Esophagus squamous epithelium (tissue), 5 donors: ENCODE results near the gene CROCC. TPM values are rescaled to one million over a fixed set of nuclear protein-coding genes. Genes with fewer than 3 reads are reported as not detected.

ENCODE experiments used
- DNase-seq: peaks from one replicate; lab custom pipeline; 2025; lab: John Stamatoyannopoulos, UW
- H3K27ac ChIP-seq, 4 donors: fragments of 200-600 bp; sonication (generic); one replicate each; pipeline ENCODE4 v1.5.1; 2016 to 2019; ENCODE audit warnings: mild to moderate bottlenecking in 1 of 4
- H3K27me3 ChIP-seq, 4 donors: fragments of 200-600 bp; sonication (generic); 1 replicate in 3 of 4; 2 replicates in 1 of 4; pipeline versions ENCODE4 v1.5.1 to v1.6.0; 2017 to 2021; ENCODE audit warnings: antibody characterized with exemption in 1 of 4
- H3K36me3 ChIP-seq, 3 donors: fragments of 200-600 bp; sonication (generic); one replicate each; pipeline ENCODE4 v1.5.1; 2016 to 2019
- H3K4me1 ChIP-seq, 3 donors: fragments of 200-600 bp; sonication (generic); one replicate each; pipeline ENCODE4 v1.5.1; 2017 to 2019
- H3K4me3 ChIP-seq, 4 donors: fragments of 200-600 bp; sonication (generic); 1 replicate in 3 of 4; 2 replicates in 1 of 4; pipeline ENCODE4 v1.5.1; 2016 to 2019; ENCODE audit warnings: mild to moderate bottlenecking in 2 of 4, moderate library complexity in 1 of 4
- H3K9me3 ChIP-seq, 3 donors: fragments of 200-600 bp; sonication (generic); one replicate each; pipeline ENCODE4 v1.5.1; 2016 to 2019
- CTCF ChIP-seq, 6 experiments: fragments of 450-650 bp in 4 of 6; fragments of 200-600 bp in 2 of 6; sonication (generic) in 2 of 6; IDR thresholded peaks; one replicate each; pipeline ENCODE4 v1.5.1; 2016 to 2019; ENCODE audit warnings: antibody characterized with exemption in 6 of 6, mild to moderate bottlenecking in 4 of 6, moderate library complexity in 4 of 6
- POLR2A ChIP-seq, 4 donors: fragments of 450-650 bp; IDR thresholded peaks; one replicate each; pipeline ENCODE4 v1.6.1; 2017; ENCODE audit warnings: antibody characterized with exemption in 4 of 4, mild to moderate bottlenecking in 4 of 4, moderate library complexity in 3 of 4
- WGBS, 2 donors: methylation state at CpG; one replicate each; pipeline ENCODE4 v1.1.5; 2018; 5-methylcytosine and 5-hydroxymethylcytosine counted together
- intact Hi-C: fragments of 100-400 bp; cut with DNase I; formaldehyde crosslinking; loops from one replicate; pipeline ENCODE4 v1.15.0; 2022
- total RNA-seq, 4 donors: library from RNA; depleted of rRNA; stranded (reverse); fragments of >200 nt; gene quantifications; one replicate each; pipeline ENCODE4 v1.1.0, GENCODE V29; 2016
- donor health status: DM: yes; HTN: yes; CAD: no.

CROCC gene
- total RNA-seq, 4 donors from 2014 or later, result 8.5 to 43.1 (median 30.2) TPM

- intact Hi-C loops, result no loop called here
- no peak for DNase-seq
- Histone ChIP-seq H3K27me3 (no peaks in the 10 kb centered on the region), H3K4me1 (peaks cover 30 to 70% (median 42%) of the 10 kb centered on the region in 3 donors), H3K27ac (peak overlapping the region in 3 of 4 donors; percentile 81 to 87 (median 85)), H3K9me3 (no peaks in the 10 kb centered on the region), H3K4me3 (no peak overlapping the region), H3K36me3 (peaks cover 0 to 7% (median 0%) of the 10 kb centered on the region in 3 donors)
- TF ChIP-seq CTCF (IDR thresholded peaks at IDR 0.05), result no peak
- no peak for TF ChIP-seq POLR2A (IDR thresholded peaks at IDR 0.05)
- WGBS, 2 donors, result 76 to 78% methylated on average over 22 to 23 of the region's 23 CpGs
Measured at GRCh38 chr1:16924216-16924918, 2.6 kb downstream of the CROCC start.

GRCh38 chr1:16924919-16925477 lies 3.3 kb downstream of the CROCC start:
- no peak for DNase-seq
- Histone ChIP-seq H3K27ac (peak overlapping the region; percentile 77 to 87 (median 83)), H3K9me3 (no peaks in the 10 kb centered on the region), H3K36me3 (peaks cover 0 to 12% (median 0%) of the 10 kb centered on the region in 3 donors), H3K4me1 (peaks cover 32 to 76% (median 49%) of the 10 kb centered on the region in 3 donors), H3K4me3 (no peak overlapping the region), H3K27me3 (no peaks in the 10 kb centered on the region)
- intact Hi-C loops, result no loop called here
- 64 to 78% methylated on average over 12 to 13 of the region's 13 CpGs for WGBS, 2 donors
- TF ChIP-seq CTCF (IDR thresholded peaks at IDR 0.05) (peak in 1 of 6 experiments; percentile 34), POLR2A (IDR thresholded peaks at IDR 0.05) (no peak)

- H3K27ac ChIP-seq, result peak overlapping the region; percentile 77 to 87 (median 83)
- no peak for DNase-seq
- H3K4me1 ChIP-seq, result peaks cover 34 to 85% (median 49%) of the 10 kb centered on the region in 3 donors
- no peaks in the 10 kb centered on the region for H3K27me3 ChIP-seq
- no peak overlapping the region for H3K4me3 ChIP-seq
- H3K9me3 ChIP-seq, result no peaks in the 10 kb centered on the region
- 51 to 55% methylated on average over 10 to 12 of the region's 13 CpGs for WGBS, 2 donors
- TF ChIP-seq CTCF (IDR thresholded peaks at IDR 0.05), result no peak
- no peak for TF ChIP-seq POLR2A (IDR thresholded peaks at IDR 0.05)
- peaks cover 0 to 20% (median 0%) of the 10 kb centered on the region in 3 donors for H3K36me3 ChIP-seq
- intact Hi-C loops, result no loop called here
Measured at GRCh38 chr1:16925635-16926490, 4.1 kb downstream of the CROCC start.

- intact Hi-C loops, result no loop called here
- TF ChIP-seq CTCF (IDR thresholded peaks at IDR 0.05) (no peak), POLR2A (IDR thresholded peaks at IDR 0.05) (no peak)
- Histone ChIP-seq H3K4me3 (no peak overlapping the region), H3K4me1 (peaks cover 30 to 83% (median 44%) of the 10 kb centered on the region in 3 donors), H3K27ac (peak overlapping the region; percentile 77 to 87 (median 83)), H3K36me3 (peaks cover 0 to 27% (median 0%) of the 10 kb centered on the region in 3 donors), H3K9me3 (no peaks in the 10 kb centered on the region), H3K27me3 (no peaks in the 10 kb centered on the region)
- DNase-seq, result no peak
- WGBS, 2 donors, result 39 to 53% methylated on average over 8 to 10 of the region's 10 CpGs
Measured at GRCh38 chr1:16926491-16927073, 4.9 kb downstream of the CROCC start.
